Right ventricle myocardium inferior (tissue), 1 donor: ENCODE data around the gene TEX9. TPM values are rescaled to one million over a fixed set of nuclear protein-coding genes. Genes with fewer than 3 reads are reported as not detected.
"Not testable (repeated sequence)": the region's sequence is repeated elsewhere in the genome, so short reads cannot be mapped to it uniquely, and the experiment has no call there.

Experiments
- ATAC-seq: fragments of 200-7000 bp; cut with Tn5 transposase; one replicate; pipeline ENCODE4 v1.9.1; 2020; ENCODE audit warnings: mild to moderate bottlenecking, moderate library complexity
- DNase-seq: peaks from one replicate; pipeline ENCODE4 v3.0.0; 2021; ENCODE audit errors: missing footprints
- intact Hi-C: fragments of 100-400 bp; cut with DNase I; formaldehyde crosslinking; loops from one replicate; pipeline ENCODE4 v1.11.0; 2022
- total RNA-seq: library from RNA; stranded (reverse); fragmentation: NEBNext Ultra II Directional; extraction: Animal tissue kit (Norgen Biotek cat#: 25700); gene quantifications from one replicate; pipeline ENCODE4 v1.2.1, GENCODE V29; 2021
- donor health status: DM: no; HTN: yes; CAD: no; lungs with severe emphysema.

The TEX9 gene
- total RNA-seq, 1 donor from 2014 or later: 0.46 TPM

DNA sequence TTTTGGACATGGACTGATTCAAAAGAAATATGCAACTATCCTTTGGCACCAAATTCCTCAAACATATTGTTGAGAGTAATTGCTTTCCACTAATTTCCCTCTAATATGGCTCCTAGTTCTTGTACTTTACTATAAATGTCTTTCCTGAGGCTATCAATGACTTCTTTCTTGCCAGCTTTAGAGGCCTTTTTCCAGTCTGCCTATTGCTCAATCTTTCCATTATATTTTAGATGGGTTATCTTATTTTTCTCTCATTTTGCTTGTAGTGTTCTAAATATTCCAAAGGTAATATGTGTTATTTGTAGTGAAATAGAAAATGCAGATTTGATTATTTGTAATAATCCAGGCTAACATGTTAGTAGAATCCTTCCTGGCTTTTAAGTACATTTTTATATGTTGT, 11.5 kb upstream of the TEX9 start:
- intact Hi-C loops: no loop called here
- ATAC-seq: no peak

DNA sequence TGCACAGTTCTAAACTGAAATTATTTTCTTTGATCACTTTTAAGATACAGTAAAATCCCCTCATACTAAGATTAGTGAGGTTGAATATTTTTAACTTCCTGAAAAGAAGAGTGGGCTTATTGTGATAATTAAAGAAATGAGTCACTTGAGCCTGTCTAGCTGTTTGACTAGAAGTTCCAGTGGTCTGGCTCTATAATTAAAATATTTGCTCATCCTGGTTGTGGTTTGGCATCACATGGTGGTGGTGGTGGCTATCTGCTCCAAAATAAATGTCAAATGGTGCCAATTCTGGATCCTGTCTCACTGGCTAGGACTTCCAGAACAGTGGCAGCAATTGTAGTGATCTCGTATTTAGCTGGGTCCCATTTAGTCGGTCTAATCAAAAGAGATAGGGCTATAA, 8.6 kb upstream of the TEX9 start:
- DNase-seq: no peak
- no peak for ATAC-seq
- intact Hi-C loops: no loop called here

More for the DNA sequence above, 11.5 kb upstream of the TEX9 start:
- DNase-seq: no peak

DNA sequence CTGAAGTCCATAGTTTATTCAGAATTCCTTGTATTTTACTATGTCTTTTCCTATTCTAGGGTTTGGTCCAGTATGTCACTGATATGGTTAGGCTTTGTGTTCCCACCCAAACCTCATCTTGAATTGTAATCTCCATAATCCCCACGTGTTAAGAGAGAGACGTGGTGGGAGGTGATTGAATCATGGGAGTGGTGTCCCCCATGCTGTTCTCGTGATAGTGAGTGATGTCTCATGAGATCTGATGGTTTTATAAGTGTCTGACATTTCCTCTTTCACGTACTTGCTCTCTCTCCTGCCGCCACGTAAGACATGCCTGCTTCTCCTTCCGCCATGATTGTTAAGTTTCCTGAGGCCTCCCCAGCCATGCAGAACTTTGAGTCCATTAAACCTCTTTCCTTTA, 6.6 kb upstream of the TEX9 start:
- DNase-seq (no peak), ATAC-seq (no peak)
- intact Hi-C loops: no loop called here

DNA sequence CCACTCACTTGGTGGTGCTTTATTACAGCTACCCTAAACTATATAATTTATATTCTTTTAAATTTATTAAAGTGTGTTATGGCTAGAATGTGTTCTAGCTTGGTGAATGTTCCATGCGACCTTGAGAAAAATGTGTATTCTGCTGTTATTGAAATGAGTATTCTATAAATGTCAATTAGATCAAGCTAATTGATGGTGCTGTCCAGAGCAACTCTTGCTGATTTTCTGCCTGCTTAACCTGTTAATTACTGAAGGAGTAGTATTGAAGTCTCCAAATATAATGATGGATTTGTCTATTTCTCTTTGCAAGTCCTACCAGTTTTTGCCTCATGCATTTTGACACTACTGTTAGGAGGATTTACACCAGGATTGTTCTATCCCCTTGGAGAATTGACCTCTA, 3.2 kb upstream of the TEX9 start:
- DNase-seq: no peak
- intact Hi-C loops: no loop called here

DNA sequence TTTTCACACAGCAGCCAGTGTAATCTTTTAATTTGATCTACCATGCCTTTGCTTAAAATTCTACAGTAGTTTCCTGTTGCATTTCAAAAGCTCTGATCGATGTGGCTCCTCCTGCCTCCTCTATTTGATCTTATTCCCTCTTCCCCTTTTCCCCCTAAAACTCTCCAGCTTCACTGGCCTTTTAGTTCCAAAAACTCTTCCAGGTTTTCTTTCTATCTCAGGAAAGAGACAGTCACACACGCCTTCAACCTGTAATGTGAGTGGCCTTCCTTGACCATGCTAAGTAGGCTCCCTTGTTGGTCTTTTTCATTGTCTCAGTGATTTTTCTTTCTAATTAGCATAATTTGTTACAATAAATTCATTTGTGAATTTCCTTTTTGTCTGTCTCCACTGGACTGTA, 985 bp downstream of the TEX9 start:
- ATAC-seq: no peak
- DNase-seq: no peak
- intact Hi-C loops: no loop called here

More for the DNA sequence above, 3.2 kb upstream of the TEX9 start:
- ATAC-seq: no peak

DNA sequence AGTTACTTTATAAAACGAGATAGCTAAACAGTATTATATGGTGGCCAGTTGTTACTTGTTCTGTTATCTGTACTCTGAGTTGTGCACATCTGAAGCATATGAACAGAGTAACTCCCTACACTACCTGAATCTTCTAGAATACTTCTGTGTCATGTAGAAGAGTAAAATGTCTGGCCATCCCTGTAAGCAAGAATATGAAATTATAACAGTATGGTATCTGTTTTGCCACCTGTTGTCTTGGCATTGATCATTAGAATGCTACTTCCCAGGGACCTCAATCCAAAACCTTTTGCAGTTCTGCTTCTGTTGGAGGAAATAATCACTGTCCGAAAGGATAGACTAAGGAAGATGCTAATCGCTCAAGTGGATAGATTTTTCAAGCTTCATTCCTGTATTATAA, 1.9 kb downstream of the TEX9 start:
- DNase-seq (no peak), ATAC-seq (no peak)
- intact Hi-C loops: no loop called here

DNA sequence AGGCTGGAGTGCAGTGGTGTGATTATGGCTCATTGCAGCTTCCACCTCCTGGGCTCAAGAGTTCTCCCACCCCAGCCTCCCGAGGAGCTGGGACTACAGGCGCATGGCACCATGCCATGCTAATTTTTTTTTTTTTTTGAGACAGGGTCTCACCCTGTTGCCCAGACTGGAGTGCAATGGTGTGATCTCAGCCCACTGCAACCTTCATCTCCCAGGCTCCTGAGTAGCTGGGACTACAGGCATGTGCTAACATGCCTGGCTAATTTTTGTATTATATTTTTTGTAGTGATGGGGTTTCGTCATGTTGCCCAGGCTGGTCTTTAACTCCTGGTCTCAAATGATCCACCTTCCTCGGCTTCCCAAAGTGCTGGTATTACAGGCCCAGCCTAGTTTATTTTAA, 4.0 kb downstream of the TEX9 start:
- ATAC-seq (no peak), DNase-seq (no peak)
- intact Hi-C loops: no loop called here

DNA sequence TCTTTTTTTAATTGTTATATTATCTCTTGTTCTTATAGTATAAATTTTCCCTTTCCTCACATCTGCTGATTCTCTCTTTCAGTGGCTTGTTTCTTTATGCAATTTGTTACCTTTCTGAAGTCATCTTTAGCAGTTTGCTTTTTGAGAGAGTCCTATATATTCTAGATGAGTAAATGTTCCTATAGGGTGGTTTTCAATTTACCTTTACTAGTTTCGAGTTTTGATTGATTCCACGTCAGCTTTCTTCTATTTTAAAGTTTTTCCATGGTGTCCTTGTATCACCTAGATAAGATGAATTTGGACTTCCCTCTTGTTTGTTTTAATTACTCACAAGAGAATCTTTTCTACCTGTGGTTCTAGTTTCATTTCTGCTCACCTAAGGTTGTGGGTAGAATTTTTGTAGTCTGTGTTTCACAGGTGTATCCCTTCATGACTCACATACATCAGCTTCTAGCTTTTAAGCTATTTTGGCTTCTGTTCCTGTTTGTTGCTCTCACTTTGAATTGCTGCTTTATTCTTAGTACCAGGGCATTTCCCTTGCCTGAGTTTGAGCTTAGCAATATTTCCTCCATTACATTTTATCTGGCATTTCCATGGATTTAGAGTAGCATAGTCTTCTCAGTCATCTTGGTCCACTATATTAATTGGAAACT, 6.4 kb downstream of the TEX9 start:
- intact Hi-C loops: no loop called here
- DNase-seq: no peak
- no peak for ATAC-seq

DNA sequence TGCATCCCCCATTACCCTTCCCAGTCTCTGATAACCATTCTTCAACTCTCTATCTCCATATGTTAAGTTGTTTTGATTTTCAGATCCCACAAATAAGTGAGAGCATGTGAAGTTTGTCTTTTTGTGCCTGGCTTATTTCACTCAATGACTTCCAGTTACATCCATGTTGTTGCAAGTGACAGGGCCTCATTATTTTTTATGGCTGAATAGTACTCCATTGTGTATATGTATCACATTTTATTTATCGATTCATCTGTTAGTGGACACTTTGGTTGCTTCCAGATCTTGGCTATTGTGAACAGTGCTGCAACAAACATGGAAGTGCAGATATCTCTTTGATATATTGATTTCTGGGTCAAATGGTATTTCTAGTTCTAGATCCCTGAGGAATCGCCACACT, 9.5 kb downstream of the TEX9 start:
- intact Hi-C loops, ATAC-seq, DNase-seq: not testable (repeated sequence)

DNA sequence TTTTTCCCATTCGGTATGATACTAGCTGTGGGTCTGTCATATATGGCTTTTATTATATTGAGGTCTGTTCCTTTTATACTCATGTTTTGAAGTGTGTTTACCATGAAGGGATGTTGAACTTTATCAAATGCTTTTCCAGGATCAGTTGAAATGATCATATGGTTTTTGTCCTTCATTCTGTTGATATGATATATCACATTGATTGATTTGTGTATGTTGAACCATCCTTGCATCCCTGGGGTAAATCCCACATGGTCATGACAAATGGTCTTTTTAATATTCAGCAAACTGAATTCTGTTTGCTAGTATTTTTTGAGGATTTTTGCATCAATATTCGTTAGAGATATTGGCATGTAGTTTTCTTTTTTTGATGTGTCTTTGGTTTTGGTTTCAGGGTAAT, 12.6 kb downstream of the TEX9 start:
- intact Hi-C loops, ATAC-seq: not testable (repeated sequence)

DNA sequence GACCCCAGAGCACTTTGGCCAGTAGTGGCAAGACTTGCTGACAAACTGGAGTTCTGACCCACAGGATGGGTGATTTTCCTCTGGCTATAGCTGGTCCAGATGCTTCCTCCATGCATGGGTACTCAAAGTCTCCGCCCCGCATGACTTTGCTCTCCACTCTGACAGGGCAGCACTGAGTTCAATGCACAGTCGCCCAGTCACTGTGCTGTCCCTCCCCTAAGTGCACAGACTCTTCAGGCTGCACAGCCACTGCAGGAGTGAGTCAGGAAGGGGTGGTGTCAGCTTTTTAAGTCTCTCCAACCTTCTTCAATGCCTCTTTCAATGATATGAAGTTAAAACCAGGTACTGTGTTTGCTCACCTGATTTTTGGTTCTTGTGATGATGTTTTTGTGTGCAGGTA, 17.8 kb downstream of the TEX9 start:
- intact Hi-C loops: no loop called here
- DNase-seq (no peak), ATAC-seq (no peak)

More for the DNA sequence above, 12.6 kb downstream of the TEX9 start:
- not testable (repeated sequence) for DNase-seq

DNA sequence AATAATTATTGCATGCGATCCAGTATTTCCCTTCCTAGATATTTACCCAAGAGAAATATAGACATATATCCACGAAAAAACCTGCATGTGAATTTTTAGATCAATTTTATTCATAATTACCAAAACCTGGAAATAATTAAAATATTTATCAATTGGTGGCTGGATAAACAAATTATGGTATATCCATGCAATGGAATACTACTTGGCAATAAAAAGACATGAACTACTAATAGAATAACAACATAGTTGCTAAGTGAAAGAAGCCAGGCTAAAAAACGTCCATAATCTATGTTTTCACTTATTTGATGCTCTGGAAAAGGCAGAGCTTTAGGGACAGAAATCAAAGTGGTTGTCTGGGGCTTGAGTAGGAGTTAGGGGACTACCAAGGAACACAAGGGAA, 20.7 kb downstream of the TEX9 start:
- DNase-seq (no peak), ATAC-seq (no peak)
- intact Hi-C loops: no loop called here

DNA sequence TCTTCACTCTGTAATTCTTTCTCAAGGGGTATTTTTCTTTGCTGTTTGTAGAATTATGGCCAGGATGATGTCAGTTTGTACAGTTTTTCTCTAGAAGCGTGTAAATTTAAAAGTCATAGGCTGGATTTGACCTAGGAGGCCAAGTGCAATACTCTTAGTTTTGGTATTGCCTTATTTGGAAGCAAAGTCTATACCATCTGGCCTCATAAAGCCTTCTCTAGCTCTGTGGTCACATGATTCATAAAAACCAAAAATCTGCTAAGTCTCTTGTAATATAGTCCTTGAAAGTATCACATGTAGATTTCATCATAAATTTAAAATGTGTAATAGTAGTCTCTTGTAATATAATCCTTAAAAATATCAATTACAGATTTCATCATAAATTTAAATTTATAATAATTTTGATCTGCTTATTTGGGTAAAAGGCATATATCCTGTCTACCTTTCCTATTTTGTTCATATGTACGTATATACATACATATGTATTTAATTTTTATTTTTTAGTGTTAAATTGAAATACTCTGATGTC, 25.6 kb downstream of the TEX9 start:
- ATAC-seq (no peak), DNase-seq (no peak)
- intact Hi-C loops: no loop called here

DNA sequence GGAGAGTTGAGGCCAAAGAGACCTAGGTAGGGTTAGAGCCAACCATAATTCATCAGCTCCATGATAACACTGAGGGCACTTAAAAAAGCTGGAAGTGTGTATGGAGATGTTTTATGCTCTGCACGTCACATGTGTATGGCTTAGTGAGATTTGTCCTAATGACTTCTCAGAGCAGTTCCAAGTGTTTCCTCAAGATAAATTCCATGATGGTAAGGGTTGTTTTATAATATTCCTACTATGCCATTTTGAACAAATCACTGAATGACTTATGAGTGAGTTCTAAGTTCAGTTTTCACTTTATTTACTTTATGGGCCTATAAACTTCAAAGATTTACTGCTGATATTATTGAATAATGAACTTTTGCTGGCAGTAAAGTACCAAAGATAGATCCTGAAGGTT, 28.1 kb downstream of the TEX9 start:
- ATAC-seq: no peak
- no peak for DNase-seq

DNA sequence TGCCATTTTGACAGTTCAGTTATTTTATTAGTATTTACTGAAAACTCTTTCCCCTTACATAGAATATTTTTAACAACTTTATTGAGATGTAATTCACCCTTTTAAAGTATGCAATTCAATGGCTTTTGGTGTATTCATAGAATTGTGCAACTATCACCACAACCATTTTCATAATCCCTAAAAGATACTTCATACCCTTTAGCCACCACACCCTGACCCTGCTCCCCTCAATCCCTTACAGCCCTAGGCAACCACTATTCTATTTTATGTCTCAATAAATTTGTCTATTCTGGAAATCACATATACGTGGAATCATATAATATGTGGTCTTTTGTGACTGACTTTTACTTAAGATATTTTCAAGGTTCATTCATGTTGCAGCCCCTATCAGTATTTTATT, 29.7 kb downstream of the TEX9 start:
- ATAC-seq (no peak), DNase-seq (no peak)
- intact Hi-C loops: no loop called here

More for the DNA sequence above, 28.1 kb downstream of the TEX9 start:
- intact Hi-C loops: no loop called here

DNA sequence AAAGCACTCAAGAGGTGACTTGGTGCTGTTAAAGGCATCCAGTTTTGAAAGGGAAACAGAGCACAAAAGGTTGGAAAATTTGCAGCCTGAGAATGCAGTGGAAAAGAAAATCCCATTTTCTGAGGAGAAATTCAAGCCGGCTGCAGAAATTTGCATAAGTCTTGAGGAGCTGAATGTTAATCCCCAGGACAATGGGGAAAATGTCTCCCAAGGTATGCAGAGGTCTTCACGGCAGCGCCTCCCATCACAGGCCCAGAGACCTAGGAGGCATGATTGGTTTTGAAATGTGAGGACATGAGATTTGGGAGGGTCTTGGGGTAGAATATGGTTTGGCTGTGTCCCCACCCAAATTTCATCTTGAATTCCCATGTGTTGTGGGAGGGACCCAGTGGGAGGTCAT, 32.1 kb downstream of the TEX9 start:
- ATAC-seq, intact Hi-C loops, DNase-seq: not testable (repeated sequence)

DNA sequence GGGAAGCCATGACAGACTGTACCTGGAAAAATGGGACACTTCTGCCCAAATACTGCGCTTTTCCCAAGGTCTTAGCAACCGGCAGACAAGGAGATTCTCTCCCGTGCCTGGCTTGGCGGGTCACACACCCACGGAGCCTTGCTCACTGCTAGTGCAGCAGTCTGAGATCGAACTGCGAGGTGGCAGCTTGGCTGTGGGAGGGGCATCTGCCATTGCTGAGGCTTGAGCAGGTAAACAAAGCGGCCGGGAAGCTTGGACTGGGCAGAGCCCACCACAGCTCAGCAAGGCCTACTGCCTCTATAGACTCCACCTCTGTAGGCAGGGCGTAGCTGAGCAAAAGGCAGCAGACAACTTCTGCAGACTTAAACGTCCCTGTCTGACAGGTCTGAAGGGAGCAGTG, 34.0 kb downstream of the TEX9 start:
- ATAC-seq, intact Hi-C loops, DNase-seq: not testable (repeated sequence)

DNA sequence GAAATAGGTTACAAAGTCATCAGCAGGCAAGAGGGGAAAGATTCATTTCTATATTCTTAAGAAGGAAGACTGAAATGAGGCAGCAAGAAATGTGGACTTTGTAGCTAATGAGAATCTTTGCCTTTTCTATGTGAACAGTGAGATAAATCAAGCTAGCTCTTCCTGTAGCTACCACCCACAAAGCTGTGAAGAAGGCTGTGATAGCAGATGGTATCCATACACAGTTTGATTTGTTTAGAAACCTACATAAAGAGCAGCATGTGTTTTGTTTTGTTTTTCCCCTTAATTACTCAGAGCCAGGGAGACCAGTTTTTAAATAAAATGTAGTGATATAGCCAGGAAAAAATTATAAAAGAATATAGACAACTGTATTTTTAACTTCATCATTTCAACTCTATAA, 45.5 kb downstream of the TEX9 start:
- ATAC-seq: no peak
- intact Hi-C loops: no loop called here
- no peak for DNase-seq

DNA sequence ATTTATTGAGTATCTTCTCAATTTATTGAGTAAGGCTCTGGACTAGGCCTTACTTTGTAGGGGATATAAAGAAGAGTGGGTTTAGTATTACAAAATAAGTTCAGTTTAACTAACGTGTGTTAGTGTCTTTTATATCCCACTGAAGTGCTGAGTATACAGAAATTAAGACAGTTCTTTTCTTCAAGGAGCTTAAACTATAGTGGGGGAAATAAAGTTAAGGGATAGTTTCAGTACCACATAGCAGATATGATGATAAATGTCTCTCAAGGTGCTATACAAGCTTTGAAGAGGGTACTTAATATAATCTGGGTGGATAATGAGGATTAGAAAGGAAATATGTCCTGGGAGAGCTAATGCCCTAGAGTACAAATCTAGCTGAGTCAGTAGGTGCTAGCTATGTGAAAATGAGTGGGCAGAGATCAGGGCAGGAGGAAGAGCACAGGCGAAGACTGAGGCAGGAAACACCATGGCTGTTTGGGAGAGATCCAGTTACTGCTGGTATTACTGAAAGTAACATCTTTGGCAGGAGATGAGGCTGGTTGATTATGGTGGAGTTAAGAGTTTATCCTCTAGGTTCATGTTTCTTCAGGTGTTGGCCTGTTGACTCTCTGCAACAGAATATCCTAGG, 46.0 kb downstream of the TEX9 start:
- ATAC-seq (no peak), DNase-seq (no peak)
- intact Hi-C loops: no loop called here

DNA sequence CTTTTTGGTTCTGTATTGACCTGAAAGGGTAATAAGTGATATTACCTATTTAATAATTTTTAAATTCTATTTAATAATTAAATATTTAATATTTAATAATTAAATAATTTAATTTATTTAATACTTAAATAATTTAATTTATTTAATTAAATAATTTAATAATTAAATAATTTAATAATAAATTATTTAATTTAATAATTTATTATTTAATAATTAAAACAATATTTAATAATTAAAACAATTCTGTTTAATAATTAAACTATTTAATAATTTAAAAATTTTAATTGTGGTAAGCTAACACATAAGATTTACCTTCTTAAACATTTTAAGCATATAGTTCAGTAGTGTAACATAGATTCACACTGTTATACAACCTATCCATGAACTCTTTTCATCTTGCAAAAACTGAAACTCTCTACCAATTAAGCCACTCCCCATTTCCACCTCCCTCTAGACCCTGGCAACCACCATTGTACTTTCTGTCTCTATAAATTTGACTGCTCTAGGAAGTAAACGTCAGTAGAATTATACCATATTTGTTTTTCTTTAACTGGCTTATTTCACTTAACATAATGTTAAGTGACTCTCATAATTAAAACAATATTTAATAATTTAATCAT, 48.0 kb downstream of the TEX9 start:
- ATAC-seq, DNase-seq, intact Hi-C loops: not testable (repeated sequence)
